ENCODE data around the gene RPTOR.
"Not testable (repeated sequence)": the region's sequence is repeated elsewhere in the genome, so short reads cannot be mapped to it uniquely, and the experiment has no call there.

RPTOR gene

GRCh38 chr17:80726558-80727408 lies 182.1 kb downstream of the RPTOR start:
- no peak for DNase-seq

- no peak for DNase-seq
Measured at GRCh38 chr17:80727409-80727755, 182.7 kb downstream of the RPTOR start.

GRCh38 chr17:80729016-80729415 lies 184.4 kb downstream of the RPTOR start:
- DNase-seq: no peak

- no peak for DNase-seq
Measured at GRCh38 chr17:80729761-80730160, 185.1 kb downstream of the RPTOR start.

GRCh38 chr17:80730739-80731138 lies 186.1 kb downstream of the RPTOR start:
- no peak for DNase-seq

- no peak for DNase-seq
Measured at GRCh38 chr17:80731323-80731722, 186.7 kb downstream of the RPTOR start.

- no peak for DNase-seq
Measured at GRCh38 chr17:80732268-80732667, 187.6 kb downstream of the RPTOR start.

GRCh38 chr17:80737106-80738019 lies 192.7 kb downstream of the RPTOR start:
- DNase-seq: no peak

GRCh38 chr17:80738020-80738808 lies 193.6 kb downstream of the RPTOR start:
- no peak for DNase-seq

- no peak for DNase-seq
Measured at GRCh38 chr17:80738987-80739730, 194.5 kb downstream of the RPTOR start.

GRCh38 chr17:80740141-80740540 lies 195.5 kb downstream of the RPTOR start:
- no peak for DNase-seq

GRCh38 chr17:80742091-80742490 lies 197.5 kb downstream of the RPTOR start:
- DNase-seq: no peak

GRCh38 chr17:80742581-80743180 lies 198.0 kb downstream of the RPTOR start:
- DNase-seq: no peak

- DNase-seq: no peak
Measured at GRCh38 chr17:80743181-80743771, 198.6 kb downstream of the RPTOR start.

GRCh38 chr17:80743973-80744372 lies 199.3 kb downstream of the RPTOR start:
- not testable (repeated sequence) for DNase-seq

- DNase-seq: not testable (repeated sequence)
Measured at GRCh38 chr17:80744725-80745124, 200.1 kb downstream of the RPTOR start.

GRCh38 chr17:80745183-80745582 lies 200.5 kb downstream of the RPTOR start:
- no peak for DNase-seq

GRCh38 chr17:80746262-80746935 lies 201.8 kb downstream of the RPTOR start:
- DNase-seq: no peak

GRCh38 chr17:80747469-80747868 lies 202.8 kb downstream of the RPTOR start:
- DNase-seq: no peak

- no peak for DNase-seq
Measured at GRCh38 chr17:80749611-80750010, 205.0 kb downstream of the RPTOR start.

GRCh38 chr17:80750263-80750662 lies 205.6 kb downstream of the RPTOR start:
- no peak for DNase-seq

All from amniotic stem cell (primary cell).